NB4 (cell line): ENCODE data around the gene SSPN.

Experiments
- CTCF ChIP-seq: IDR thresholded peaks from one replicate; pipeline ENCODE4 v1.5.1; 2012; ENCODE audit warnings: low read depth, low read length
- POLR2A ChIP-seq: IDR thresholded peaks from 2 replicates; pipeline ENCODE4 v1.6.1; 2011; ENCODE audit warnings: mild to moderate bottlenecking; ENCODE audit not compliant: insufficient read length; ENCODE audit errors: extremely low read depth

DNA sequence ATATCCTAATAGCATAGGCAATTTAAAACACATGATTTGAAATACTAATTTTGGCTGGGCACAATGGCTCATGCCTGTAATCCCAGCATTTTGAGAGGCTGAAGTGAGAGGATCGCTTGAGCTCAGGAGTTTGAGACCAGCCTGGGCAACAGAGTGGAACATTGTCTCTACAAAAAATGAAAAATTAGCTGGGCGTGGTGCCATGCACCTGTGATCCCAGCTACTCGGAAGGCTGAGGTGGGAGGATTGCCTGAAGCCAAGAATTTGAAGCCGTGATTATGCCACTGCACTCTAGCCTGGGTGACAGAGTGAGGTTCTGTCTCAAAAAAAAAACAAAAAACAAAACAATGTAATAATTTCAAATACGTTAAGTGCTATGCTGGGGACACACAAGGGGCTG, 83.3 kb downstream of the SSPN start:
- no peak for TF ChIP-seq CTCF
- no peak for TF ChIP-seq POLR2A
